ENCODE results near the gene ETV3.

GRCh38 chr1:157088607-157089006, 49.6 kb downstream of the ETV3 start:
- TF ChIP-seq CTCF (IDR thresholded peaks at IDR 0.05 in 4 of 5, conservative IDR thresholded peaks at IDR 0.05 in 1 of 5) (no peak), POLR2A (IDR thresholded peaks at IDR 0.05) (no peak)

All from gastrocnemius medialis (tissue), 4 donors.